Measurements from ENCODE around the gene CCDC188.

DNA sequence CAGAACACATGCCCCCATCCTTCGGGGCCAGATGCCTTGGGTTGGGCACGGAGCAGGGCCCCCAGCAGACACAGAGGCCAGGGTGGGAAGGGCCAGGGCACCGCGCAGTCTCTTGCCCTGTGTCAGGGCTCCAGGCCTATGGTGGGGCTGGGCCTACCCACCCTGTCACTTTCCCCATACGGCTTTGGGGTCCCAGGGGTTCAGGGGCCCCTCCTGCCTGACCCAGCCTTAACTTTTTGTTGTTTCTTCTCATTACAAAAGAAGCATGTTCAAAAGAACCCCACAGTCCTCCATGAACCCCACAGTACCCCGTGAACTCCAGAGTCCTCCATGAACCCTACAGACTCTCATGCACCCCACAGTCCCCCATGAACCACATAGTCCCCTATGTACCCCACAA lies 33.0 kb upstream of the CCDC188 start:
- TF ChIP-seq, protein P1, sequence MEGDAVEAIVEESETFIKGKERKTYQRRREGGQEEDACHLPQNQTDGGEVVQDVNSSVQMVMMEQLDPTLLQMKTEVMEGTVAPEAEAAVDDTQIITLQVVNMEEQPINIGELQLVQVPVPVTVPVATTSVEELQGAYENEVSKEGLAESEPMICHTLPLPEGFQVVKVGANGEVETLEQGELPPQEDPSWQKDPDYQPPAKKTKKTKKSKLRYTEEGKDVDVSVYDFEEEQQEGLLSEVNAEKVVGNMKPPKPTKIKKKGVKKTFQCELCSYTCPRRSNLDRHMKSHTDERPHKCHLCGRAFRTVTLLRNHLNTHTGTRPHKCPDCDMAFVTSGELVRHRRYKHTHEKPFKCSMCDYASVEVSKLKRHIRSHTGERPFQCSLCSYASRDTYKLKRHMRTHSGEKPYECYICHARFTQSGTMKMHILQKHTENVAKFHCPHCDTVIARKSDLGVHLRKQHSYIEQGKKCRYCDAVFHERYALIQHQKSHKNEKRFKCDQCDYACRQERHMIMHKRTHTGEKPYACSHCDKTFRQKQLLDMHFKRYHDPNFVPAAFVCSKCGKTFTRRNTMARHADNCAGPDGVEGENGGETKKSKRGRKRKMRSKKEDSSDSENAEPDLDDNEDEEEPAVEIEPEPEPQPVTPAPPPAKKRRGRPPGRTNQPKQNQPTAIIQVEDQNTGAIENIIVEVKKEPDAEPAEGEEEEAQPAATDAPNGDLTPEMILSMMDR (conservative IDR thresholded peaks at IDR 0.05; ENCODE audit: low read depth, low read length), result no peak
- TF ChIP-seq EZH2 (IDR thresholded peaks at IDR 0.05; ENCODE audit: low read length, unreplicated experiment) (no peak), EZH2phosphoT487 (IDR thresholded peaks at IDR 0.05; ENCODE audit: borderline replicate concordance, low read length) (no peak)

Data from PC-3 (cell line).